HEK293 (cell line): Measurements from ENCODE around the gene STYK1.
A peak's percentile ranks its signal among the peaks of the same experiment; 100 is the strongest.

ENCODE experiments used
- CTCF ChIA-PET: fragments of 350-600 bp; formaldehyde crosslinking; extraction: SDS; loops from one replicate; lab custom pipeline; 2021; ENCODE audit warnings: antibody characterized with exemption; lab: Yijun Ruan, JAX
- POLR2A ChIA-PET: fragments of 300-600 bp; formaldehyde crosslinking; extraction: SDS; loops from one replicate; lab custom pipeline; 2020; ENCODE audit warnings: antibody characterized with exemption, inconsistent platforms; lab: Yijun Ruan, JAX
- H3K27ac ChIP-seq: fragments of 200-500 bp; sonication (Bioruptor generic); 2 replicates; pipeline ENCODE4 v1.5.1; 2014; ENCODE audit warnings: low read depth, low read length, control low read depth, inconsistent platforms; ENCODE audit errors: extremely low read depth
- H3K36me3 ChIP-seq, 2 experiments: fragments of 200-500 bp in 1 of 2; sonication (Bioruptor generic) in 1 of 2; 1 replicate in 1 of 2; 2 replicates in 1 of 2; pipeline ENCODE4 v1.5.1; 2014 to 2017; ENCODE audit warnings: inconsistent platforms in 2 of 2, low read length in 2 of 2; ENCODE audit not compliant: control insufficient read depth in 2 of 2, insufficient read depth in 1 of 2
- H3K4me1 ChIP-seq: fragments of 200-500 bp; sonication (Bioruptor generic); 2 replicates; pipeline ENCODE4 v1.5.1; 2014; ENCODE audit warnings: mild to moderate bottlenecking, low read length, inconsistent platforms; ENCODE audit not compliant: control insufficient read depth, insufficient read depth
- H3K4me3 ChIP-seq: 2 replicates; pipeline ENCODE4 v1.5.1; 2011; ENCODE audit warnings: low read depth, mild to moderate bottlenecking, control low read depth, low read length, moderate library complexity
- H3K9me3 ChIP-seq: fragments of 200-500 bp; sonication (Bioruptor generic); 2 replicates; pipeline ENCODE4 v1.5.1; 2014; ENCODE audit warnings: low read depth, low read length, inconsistent platforms; ENCODE audit not compliant: control insufficient read depth, insufficient read depth
- KLF10 ChIP-seq: fragments of 450-650 bp; IDR thresholded peaks from 2 replicates; pipeline ENCODE4 v1.5.1; 2018; ENCODE audit warnings: missing biosample characterization, mild to moderate bottlenecking, missing genetic modification characterization
- KLF8 ChIP-seq: fragments of 450-650 bp; formaldehyde crosslinking; IDR thresholded peaks from 2 replicates; pipeline ENCODE4 v1.5.1; 2016; ENCODE audit warnings: missing biosample characterization, missing genetic modification characterization
- REST ChIP-seq: fragments of 450-650 bp; formaldehyde crosslinking; IDR thresholded peaks from 2 replicates; pipeline ENCODE4 v1.5.1; 2016; ENCODE audit warnings: missing biosample characterization, missing genetic modification characterization
- ZBTB11 ChIP-seq: fragments of 450-650 bp; formaldehyde crosslinking; conservative IDR thresholded peaks from 2 replicates; pipeline ENCODE4 v1.5.1; 2016; ENCODE audit warnings: low read depth, missing biosample characterization, missing genetic modification characterization
- ZBTB21 ChIP-seq: fragments of 450-650 bp; formaldehyde crosslinking; IDR thresholded peaks from 2 replicates; pipeline ENCODE4 v1.5.1; 2017; ENCODE audit warnings: missing biosample characterization, missing genetic modification characterization
- ZBTB26 ChIP-seq: fragments of 450-650 bp; formaldehyde crosslinking; optimal IDR thresholded peaks from 2 replicates; pipeline ENCODE3; 2016; ENCODE audit warnings: missing biosample characterization, mild to moderate bottlenecking, missing genetic modification characterization
- ZNF175 ChIP-seq: fragments of 450-650 bp; formaldehyde crosslinking; IDR thresholded peaks from 2 replicates; pipeline ENCODE4 v1.5.1; 2016; ENCODE audit warnings: missing biosample characterization, missing genetic modification characterization
- ZNF274 ChIP-seq, 2 experiments: fragments of 200-500 bp in 1 of 2; fragments of 450-650 bp in 1 of 2; sonication (Bioruptor generic) in 1 of 2; formaldehyde crosslinking in 1 of 2; IDR thresholded peaks; 2 replicates each; pipeline versions ENCODE4 v1.5.1 to v1.6.1; 2014 to 2016; ENCODE audit warnings: borderline replicate concordance in 1 of 2, inconsistent platforms in 1 of 2, low read length in 1 of 2, missing biosample characterization in 1 of 2, missing genetic modification characterization in 1 of 2
- ZNF518A ChIP-seq: fragments of 450-650 bp; formaldehyde crosslinking; conservative IDR thresholded peaks from 2 replicates; pipeline ENCODE4 v1.5.1; 2016; ENCODE audit warnings: low read depth, missing biosample characterization, missing genetic modification characterization
- ZNF558 ChIP-seq: fragments of 450-650 bp; formaldehyde crosslinking; IDR thresholded peaks from 2 replicates; pipeline ENCODE4 v1.5.1; 2016; ENCODE audit warnings: missing biosample characterization, missing genetic modification characterization
- ZNF600 ChIP-seq: fragments of 450-650 bp; formaldehyde crosslinking; IDR thresholded peaks from 2 replicates; pipeline ENCODE4 v1.5.1; 2016; ENCODE audit warnings: missing biosample characterization, missing genetic modification characterization
- ZNF623 ChIP-seq: fragments of 450-650 bp; formaldehyde crosslinking; IDR thresholded peaks from 2 replicates; pipeline ENCODE4 v1.5.1; 2016; ENCODE audit warnings: missing biosample characterization, missing genetic modification characterization
- ZNF639 ChIP-seq: fragments of 450-650 bp; formaldehyde crosslinking; IDR thresholded peaks from 2 replicates; pipeline ENCODE4 v1.5.1; 2016; ENCODE audit warnings: missing biosample characterization, missing genetic modification characterization
- ZNF660 ChIP-seq: fragments of 450-650 bp; IDR thresholded peaks from 2 replicates; pipeline ENCODE4 v1.5.1; 2018; ENCODE audit warnings: missing biosample characterization, mild to moderate bottlenecking, missing genetic modification characterization
- ZNF701 ChIP-seq: fragments of 450-650 bp; formaldehyde crosslinking; IDR thresholded peaks from 2 replicates; pipeline ENCODE4 v1.5.1; 2016; ENCODE audit warnings: missing biosample characterization, missing genetic modification characterization
- ZSCAN18 ChIP-seq: fragments of 450-650 bp; formaldehyde crosslinking; IDR thresholded peaks from 2 replicates; pipeline ENCODE4 v1.5.1; 2016; ENCODE audit warnings: missing biosample characterization, missing genetic modification characterization
- ZSCAN4 ChIP-seq: fragments of 450-650 bp; formaldehyde crosslinking; IDR thresholded peaks from 2 replicates; pipeline ENCODE4 v1.5.1; 2017; ENCODE audit warnings: missing biosample characterization, missing genetic modification characterization

Gene STYK1

GRCh38 chr12:10613349-10614055 is 60.4 kb downstream of the STYK1 start, which contains the start of gene MAGOHB:
TSS of gene MAGOHB (minus strand) at chr12:10613609. CDS start at chr12:10613532, 77 bp downstream.
- 0 out of 2 replicates have a peak, but pooled peaks cover 3% of the 10 kb centered on the region for H3K4me1 ChIP-seq
- CTCF ChIA-PET: interaction anchor here (1.0 kb wide), 1 partner anchor 392 kb away, joined by 3 read pairs; no protein-coding TSS in a partner anchor
- H3K27ac ChIP-seq: peak within 1 kb of the TSS; percentile 73
- peaks cover 21 to 29% of the 10 kb centered on the region in 2 experiments for H3K36me3 ChIP-seq
- POLR2A ChIA-PET: interaction anchor here (0.6 to 1.5 kb wide), 2 partner anchors 104 to 233 kb away, joined by 4 read pairs; no protein-coding TSS in a partner anchor
- peak within 1 kb of the TSS; percentile 82 for H3K4me3 ChIP-seq
- H3K9me3 ChIP-seq: no peaks in the 10 kb centered on the region
- 0 out of 2 replicates have a peak, but pooled peaks have one; percentile 55 for TF ChIP-seq ZSCAN4
- TF ChIP-seq ZNF600 (tag by site-specific recombination): no peak
- no peak for TF ChIP-seq ZNF175 (tag by site-specific recombination)
- TF ChIP-seq ZBTB21: peak; percentile 99
- peak; percentile 77; the same call in 1 of the 2 replicates for TF ChIP-seq ZSCAN18 (tag by site-specific recombination)
- no peak for TF ChIP-seq ZNF701 (tag by site-specific recombination)
- peak; percentile 74 for TF ChIP-seq ZNF660 (tag by site-specific recombination)
- peak; percentile 58 for TF ChIP-seq ZBTB11
- TF ChIP-seq REST (tag by site-specific recombination): peak; percentile 52; the same call in 1 of the 2 replicates
- no peak for TF ChIP-seq ZNF558 (tag by site-specific recombination)
- TF ChIP-seq ZNF518A: 0 out of 2 replicates have a peak, but pooled peaks have one; percentile 35
- TF ChIP-seq ZNF274 (IDR thresholded peaks at IDR 0.05; ENCODE audit: low read length): no peak
- no peak for TF ChIP-seq ZNF274 (tag by site-specific recombination; IDR thresholded peaks at IDR 0.05; ENCODE audit: borderline replicate concordance)
- peak; percentile 25 for TF ChIP-seq ZBTB26
- TF ChIP-seq ZNF623 (tag by site-specific recombination): peak; percentile 21; the same call in 1 of the 2 replicates
- TF ChIP-seq KLF10: peak; percentile 86
- peak; percentile 87 for TF ChIP-seq KLF8 (tag by site-specific recombination)
- TF ChIP-seq ZNF639 (tag by site-specific recombination): peak; percentile 88
